ENCODE measurements around the gene TMEM134. TPM values are rescaled to one million over a fixed set of nuclear protein-coding genes. Genes with fewer than 3 reads are reported as not detected.

The TMEM134 gene
- total and polyA plus RNA-seq, 9 donors = 16.1 to 71.5 (median 45.5) TPM

GRCh38 chr11:67437082-67437808, 31.8 kb downstream of the TMEM134 start, which contains the start of gene PTPRCAP:
Gene PTPRCAP (minus strand): TSS chr11:67437682. CDS start chr11:67437619, 63 bp downstream.
- peak within 1 kb of the TSS; percentile 17 for H3K27ac ChIP-seq (ENCODE audit: low read length)
- H3K36me3 ChIP-seq (ENCODE audit: control insufficient read depth, insufficient read depth, low read length) = peaks cover 74% of the 10 kb centered on the region
- peak within 1 kb of the TSS; percentile 10 for H3K4me3 ChIP-seq (ENCODE audit: low read length)

GRCh38 chr11:67436459-67437081, 32.5 kb downstream of the TMEM134 start:
- WGBS (ENCODE audit: insufficient coverage) = 19% methylated on average over 4 of the region's 6 CpGs

More at GRCh38 chr11:67437082-67437808, 31.8 kb downstream of the TMEM134 start, which contains the start of gene PTPRCAP:
- no peak for DNase-seq
- Histone ChIP-seq H3K9me3 (replicated peaks; ENCODE audit: control insufficient read depth, low read depth, low read length) (no peaks in the 10 kb centered on the region), H3K27me3 (ENCODE audit: control insufficient read depth, insufficient read depth, low read length) (no peaks in the 10 kb centered on the region), H3K4me1 (ENCODE audit: control insufficient read depth, insufficient read depth, low read length) (peaks cover 25% of the 10 kb centered on the region)
- WGBS (ENCODE audit: insufficient coverage) = 63% methylated on average over 13 of the region's 26 CpGs

GRCh38 chr11:67435727-67436458, 33.2 kb downstream of the TMEM134 start:
- H3K36me3 ChIP-seq (ENCODE audit: control insufficient read depth, insufficient read depth, low read length) = peaks cover 77% of the 10 kb centered on the region
- peak overlapping the region; percentile 20 for H3K27ac ChIP-seq (ENCODE audit: low read length)
- H3K27me3 ChIP-seq (ENCODE audit: control insufficient read depth, insufficient read depth, low read length) = no peaks in the 10 kb centered on the region
- H3K4me3 ChIP-seq (ENCODE audit: low read length) = no peak overlapping the region
- peaks cover 23% of the 10 kb centered on the region for H3K4me1 ChIP-seq (ENCODE audit: control insufficient read depth, insufficient read depth, low read length)
- no peak for DNase-seq
- H3K9me3 ChIP-seq (replicated peaks; ENCODE audit: control insufficient read depth, low read depth, low read length) = no peaks in the 10 kb centered on the region
- WGBS (ENCODE audit: insufficient coverage) = 86% methylated on average over 38 of the region's 38 CpGs

More at GRCh38 chr11:67436459-67437081, 32.5 kb downstream of the TMEM134 start:
- peaks cover 23% of the 10 kb centered on the region for H3K4me1 ChIP-seq (ENCODE audit: control insufficient read depth, insufficient read depth, low read length)
- peaks cover 75% of the 10 kb centered on the region for H3K36me3 ChIP-seq (ENCODE audit: control insufficient read depth, insufficient read depth, low read length)
- no peak for DNase-seq
- H3K27ac ChIP-seq (ENCODE audit: low read length) = peak overlapping the region; percentile 20
- no peaks in the 10 kb centered on the region for H3K9me3 ChIP-seq (replicated peaks; ENCODE audit: control insufficient read depth, low read depth, low read length)
- H3K4me3 ChIP-seq (ENCODE audit: low read length) = no peak overlapping the region
- H3K27me3 ChIP-seq (ENCODE audit: control insufficient read depth, insufficient read depth, low read length) = no peaks in the 10 kb centered on the region

- 91% methylated on average over 11 of the region's 26 CpGs for WGBS (ENCODE audit: insufficient coverage)
- no peak for DNase-seq
- Histone ChIP-seq H3K27me3 (ENCODE audit: control insufficient read depth, insufficient read depth, low read length) (no peaks in the 10 kb centered on the region), H3K27ac (ENCODE audit: low read length) (no peak overlapping the region), H3K9me3 (replicated peaks; ENCODE audit: control insufficient read depth, low read depth, low read length) (no peaks in the 10 kb centered on the region), H3K4me1 (ENCODE audit: control insufficient read depth, insufficient read depth, low read length) (peaks cover 23% of the 10 kb centered on the region), H3K4me3 (ENCODE audit: low read length) (no peak overlapping the region), H3K36me3 (ENCODE audit: control insufficient read depth, insufficient read depth, low read length) (peaks cover 76% of the 10 kb centered on the region)
These were observed 33.9 kb downstream of the TMEM134 start for GRCh38 chr11:67435031-67435726.

GRCh38 chr11:67434395-67434881, 34.6 kb downstream of the TMEM134 start:
- no peaks in the 10 kb centered on the region for H3K9me3 ChIP-seq (replicated peaks; ENCODE audit: control insufficient read depth, low read depth, low read length)
- H3K27me3 ChIP-seq (ENCODE audit: control insufficient read depth, insufficient read depth, low read length) = no peaks in the 10 kb centered on the region
- 76% methylated on average over 13 of the region's 23 CpGs for whole genome bisulfite sequencing (ENCODE audit: insufficient coverage)
- H3K36me3 ChIP-seq (ENCODE audit: control insufficient read depth, insufficient read depth, low read length) = peaks cover 75% of the 10 kb centered on the region
- no peak overlapping the region for H3K4me3 ChIP-seq (ENCODE audit: low read length)
- no peak for DNase-seq
- H3K27ac ChIP-seq (ENCODE audit: low read length) = no peak overlapping the region
- peaks cover 21% of the 10 kb centered on the region for H3K4me1 ChIP-seq (ENCODE audit: control insufficient read depth, insufficient read depth, low read length)

- Histone ChIP-seq H3K4me1 (ENCODE audit: control insufficient read depth, insufficient read depth, low read length) (peaks cover 21% of the 10 kb centered on the region), H3K27me3 (ENCODE audit: control insufficient read depth, insufficient read depth, low read length) (no peaks in the 10 kb centered on the region), H3K27ac (ENCODE audit: low read length) (no peak overlapping the region), H3K36me3 (ENCODE audit: control insufficient read depth, insufficient read depth, low read length) (peaks cover 72% of the 10 kb centered on the region), H3K9me3 (replicated peaks; ENCODE audit: control insufficient read depth, low read depth, low read length) (no peaks in the 10 kb centered on the region), H3K4me3 (ENCODE audit: low read length) (no peak overlapping the region)
- no peak for DNase-seq
- WGBS (ENCODE audit: insufficient coverage) = 86% methylated on average over 15 of the region's 22 CpGs
These were observed 35.3 kb downstream of the TMEM134 start for GRCh38 chr11:67433536-67434394.

- Histone ChIP-seq H3K27ac (ENCODE audit: low read length) (no peak overlapping the region), H3K9me3 (replicated peaks; ENCODE audit: control insufficient read depth, low read depth, low read length) (no peaks in the 10 kb centered on the region), H3K27me3 (ENCODE audit: control insufficient read depth, insufficient read depth, low read length) (no peaks in the 10 kb centered on the region), H3K4me1 (ENCODE audit: control insufficient read depth, insufficient read depth, low read length) (peaks cover 24% of the 10 kb centered on the region), H3K4me3 (ENCODE audit: low read length) (no peak overlapping the region), H3K36me3 (ENCODE audit: control insufficient read depth, insufficient read depth, low read length) (peaks cover 67% of the 10 kb centered on the region)
- WGBS (ENCODE audit: insufficient coverage) = 84% methylated on average over 14 of the region's 22 CpGs
- DNase-seq = no peak
These were observed 36.2 kb downstream of the TMEM134 start for GRCh38 chr11:67432655-67433349.

- DNase-seq = no peak
- Histone ChIP-seq H3K4me3 (ENCODE audit: low read length) (no peak overlapping the region), H3K4me1 (ENCODE audit: control insufficient read depth, insufficient read depth, low read length) (peaks cover 25% of the 10 kb centered on the region), H3K9me3 (replicated peaks; ENCODE audit: control insufficient read depth, low read depth, low read length) (no peaks in the 10 kb centered on the region), H3K27me3 (ENCODE audit: control insufficient read depth, insufficient read depth, low read length) (no peaks in the 10 kb centered on the region), H3K36me3 (ENCODE audit: control insufficient read depth, insufficient read depth, low read length) (peaks cover 65% of the 10 kb centered on the region), H3K27ac (ENCODE audit: low read length) (no peak overlapping the region)
- 93% methylated on average over 17 of the region's 24 CpGs for whole genome bisulfite sequencing (ENCODE audit: insufficient coverage)
These were observed 37.5 kb downstream of the TMEM134 start for GRCh38 chr11:67431346-67432249.
